ENCODE results near the gene CNTN4. TPM values are rescaled to one million over a fixed set of nuclear protein-coding genes. Genes with fewer than 3 reads are reported as not detected.
"Not testable (repeated sequence)": the region's sequence is repeated elsewhere in the genome, so short reads cannot be mapped to it uniquely, and the experiment has no call there.

The CNTN4 gene
- total RNA-seq, 4 donors from 2014 or later, result 47.7 to 106 (median 83.3) TPM

DNA sequence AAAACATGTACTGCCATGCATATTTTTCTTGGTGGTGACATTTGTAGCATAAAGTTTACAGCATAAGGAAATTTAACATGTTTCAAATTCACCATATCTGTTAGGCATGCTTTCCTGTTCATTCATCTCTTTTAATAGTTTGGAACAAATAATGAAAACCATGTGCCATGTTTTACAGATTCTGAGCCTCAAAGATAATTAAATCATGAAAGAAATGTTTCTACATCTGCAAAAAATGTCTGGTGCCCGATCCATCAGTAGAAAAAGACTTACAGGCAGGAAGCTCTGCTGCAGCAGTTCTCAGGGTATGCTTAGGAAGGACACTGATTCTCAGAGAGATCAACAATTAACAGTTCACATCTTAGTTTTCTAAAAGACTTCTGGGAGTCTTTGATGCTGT lies 695.3 kb downstream of the CNTN4 start:
- H3K4me3 ChIP-seq, result no peak overlapping the region
- WGBS, 2 donors, result 66 to 70% methylated on average over 1 of the region's 1 CpG

DNA sequence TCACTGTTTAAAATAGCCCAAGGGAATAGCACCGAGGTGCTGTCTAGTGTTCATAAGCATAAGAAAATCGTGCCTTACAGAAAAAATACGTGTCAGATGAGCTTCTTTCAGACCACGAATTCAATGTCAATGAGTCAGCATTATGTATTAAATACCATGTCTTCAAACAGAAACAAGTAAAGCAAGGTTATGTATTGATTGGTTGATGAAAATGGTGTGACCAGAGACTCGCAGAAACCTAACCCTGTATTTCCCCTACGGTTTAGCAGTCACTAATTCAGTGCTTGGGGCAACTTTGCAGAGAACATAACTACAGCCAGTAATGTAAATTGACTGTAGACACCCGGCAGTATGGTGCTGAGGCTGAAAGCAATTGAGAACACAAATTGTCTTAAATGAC lies 703.8 kb downstream of the CNTN4 start:
- Histone ChIP-seq H3K4me1 (no peaks in the 10 kb centered on the region), H3K36me3 (no peaks in the 10 kb centered on the region), H3K27me3 (no peaks in the 10 kb centered on the region), H3K4me3 (no peak overlapping the region), H3K27ac (no peak overlapping the region), H3K9me3 (no peaks in the 10 kb centered on the region)
- TF ChIP-seq POLR2A (IDR thresholded peaks at IDR 0.05) (no peak), EP300 (IDR thresholded peaks at IDR 0.05) (no peak)
- TF ChIP-seq, protein P1, sequence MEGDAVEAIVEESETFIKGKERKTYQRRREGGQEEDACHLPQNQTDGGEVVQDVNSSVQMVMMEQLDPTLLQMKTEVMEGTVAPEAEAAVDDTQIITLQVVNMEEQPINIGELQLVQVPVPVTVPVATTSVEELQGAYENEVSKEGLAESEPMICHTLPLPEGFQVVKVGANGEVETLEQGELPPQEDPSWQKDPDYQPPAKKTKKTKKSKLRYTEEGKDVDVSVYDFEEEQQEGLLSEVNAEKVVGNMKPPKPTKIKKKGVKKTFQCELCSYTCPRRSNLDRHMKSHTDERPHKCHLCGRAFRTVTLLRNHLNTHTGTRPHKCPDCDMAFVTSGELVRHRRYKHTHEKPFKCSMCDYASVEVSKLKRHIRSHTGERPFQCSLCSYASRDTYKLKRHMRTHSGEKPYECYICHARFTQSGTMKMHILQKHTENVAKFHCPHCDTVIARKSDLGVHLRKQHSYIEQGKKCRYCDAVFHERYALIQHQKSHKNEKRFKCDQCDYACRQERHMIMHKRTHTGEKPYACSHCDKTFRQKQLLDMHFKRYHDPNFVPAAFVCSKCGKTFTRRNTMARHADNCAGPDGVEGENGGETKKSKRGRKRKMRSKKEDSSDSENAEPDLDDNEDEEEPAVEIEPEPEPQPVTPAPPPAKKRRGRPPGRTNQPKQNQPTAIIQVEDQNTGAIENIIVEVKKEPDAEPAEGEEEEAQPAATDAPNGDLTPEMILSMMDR (IDR thresholded peaks at IDR 0.05), result no peak
- DNase-seq (ENCODE audit: low spot score in 2 of 2), result no peak
- 64 to 75% methylated on average over 7 of the region's 7 CpGs for whole genome bisulfite sequencing, 2 donors

More for the DNA sequence above, 695.3 kb downstream of the CNTN4 start:
- H3K27me3 ChIP-seq, result no peaks in the 10 kb centered on the region
- no peaks in the 10 kb centered on the region for H3K36me3 ChIP-seq
- no peak for TF ChIP-seq POLR2A (IDR thresholded peaks at IDR 0.05)
- TF ChIP-seq EP300 (IDR thresholded peaks at IDR 0.05), result no peak
- TF ChIP-seq, protein P1 (IDR thresholded peaks at IDR 0.05), result no peak
- no peaks in the 10 kb centered on the region for H3K4me1 ChIP-seq
- H3K27ac ChIP-seq, result no peak overlapping the region
- no peaks in the 10 kb centered on the region for H3K9me3 ChIP-seq
- DNase-seq (ENCODE audit: low spot score in 2 of 2), result no peak

DNA sequence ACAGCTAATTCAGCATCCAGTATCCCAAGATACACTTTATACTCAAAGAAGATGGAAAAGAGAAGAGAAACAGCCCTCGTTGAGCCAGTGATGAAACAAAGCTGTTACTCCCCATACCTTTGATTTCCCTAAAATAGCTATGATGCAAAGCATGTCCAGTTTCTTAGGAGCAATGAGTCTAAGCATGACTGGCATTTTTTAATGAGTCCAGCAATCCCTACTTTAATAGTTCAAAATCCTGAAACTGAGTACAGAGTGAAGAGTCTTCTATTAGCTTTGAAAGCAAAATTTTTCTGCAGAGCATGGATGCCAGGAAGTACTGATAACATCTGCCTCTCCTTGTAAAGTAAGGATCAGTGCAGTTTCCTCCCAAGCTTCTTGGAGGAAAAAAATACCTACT lies 708.8 kb downstream of the CNTN4 start:
- no peak overlapping the region for H3K27ac ChIP-seq
- H3K4me3 ChIP-seq, result no peak overlapping the region
- 43 to 65% methylated on average over 1 of the region's 1 CpG for WGBS, 2 donors
- no peaks in the 10 kb centered on the region for H3K27me3 ChIP-seq
- no peaks in the 10 kb centered on the region for H3K4me1 ChIP-seq
- no peaks in the 10 kb centered on the region for H3K9me3 ChIP-seq
- no peak for TF ChIP-seq EP300 (IDR thresholded peaks at IDR 0.05)
- TF ChIP-seq POLR2A (IDR thresholded peaks at IDR 0.05), result no peak
- TF ChIP-seq, protein P1 (IDR thresholded peaks at IDR 0.05), result no peak
- DNase-seq (ENCODE audit: low spot score in 2 of 2), result no peak
- H3K36me3 ChIP-seq, result no peaks in the 10 kb centered on the region

DNA sequence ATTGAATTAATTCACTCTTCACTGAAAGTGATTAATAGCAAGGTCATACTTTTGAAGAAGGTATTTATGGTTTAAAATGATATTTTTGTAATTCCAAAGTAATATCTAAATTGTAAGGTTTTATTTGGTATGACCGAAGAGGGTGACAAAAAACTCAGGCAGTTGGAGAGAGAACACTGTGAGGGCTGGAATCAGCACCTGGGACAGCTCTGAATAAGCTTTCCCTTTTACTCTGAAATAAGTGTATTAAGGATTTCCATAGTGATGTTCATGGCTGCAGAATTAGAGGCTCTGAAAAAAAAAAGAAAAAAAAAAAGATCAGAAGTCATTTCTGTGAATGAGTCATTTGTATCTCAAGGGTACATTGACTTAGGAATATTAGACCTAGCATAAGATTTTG lies 712.1 kb downstream of the CNTN4 start:
- H3K9me3 ChIP-seq, result no peaks in the 10 kb centered on the region

DNA sequence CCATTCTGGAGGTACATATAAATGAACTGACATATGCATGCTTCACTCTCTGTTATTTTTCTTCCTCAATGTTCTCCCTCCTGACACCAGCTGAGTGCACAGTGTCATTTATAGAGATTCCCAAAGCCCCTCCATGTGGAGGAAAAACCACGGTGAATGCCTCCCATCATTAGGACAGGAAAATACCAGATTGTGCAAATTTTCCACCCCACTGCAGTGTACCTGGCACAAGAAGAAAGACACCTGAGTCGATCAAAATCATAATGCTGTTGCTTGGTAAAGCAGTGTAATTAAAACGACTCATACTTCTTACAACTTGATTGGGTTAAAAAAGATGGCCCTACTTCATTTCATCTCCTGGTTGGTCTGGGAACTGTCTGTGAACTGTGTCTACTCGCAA lies 720.9 kb downstream of the CNTN4 start:
- no peak for DNase-seq (ENCODE audit: low spot score in 2 of 2)
- H3K27me3 ChIP-seq, result no peaks in the 10 kb centered on the region
- H3K36me3 ChIP-seq, result peaks cover 0 to 18% (median 0%) of the 10 kb centered on the region in 3 donors
- no peaks in the 10 kb centered on the region for H3K4me1 ChIP-seq
- no peaks in the 10 kb centered on the region for H3K9me3 ChIP-seq
- H3K27ac ChIP-seq, result no peak overlapping the region
- TF ChIP-seq POLR2A (IDR thresholded peaks at IDR 0.05), result no peak
- TF ChIP-seq EP300 (IDR thresholded peaks at IDR 0.05), result no peak
- TF ChIP-seq, protein P1 (IDR thresholded peaks at IDR 0.05), result no peak
- 94 to 96% methylated on average over 4 of the region's 4 CpGs for WGBS, 2 donors
- no peak overlapping the region for H3K4me3 ChIP-seq

More for the DNA sequence above, 712.1 kb downstream of the CNTN4 start:
- Histone ChIP-seq H3K4me3 (no peak overlapping the region), H3K36me3 (no peaks in the 10 kb centered on the region), H3K4me1 (no peaks in the 10 kb centered on the region), H3K27ac (no peak overlapping the region), H3K27me3 (no peaks in the 10 kb centered on the region)
- TF ChIP-seq EP300 (IDR thresholded peaks at IDR 0.05), result no peak
- TF ChIP-seq, protein P1 (IDR thresholded peaks at IDR 0.05), result no peak
- no peak for DNase-seq (ENCODE audit: low spot score in 2 of 2)
- WGBS, 2 donors, result 73 to 78% methylated on average over 1 of the region's 1 CpG

DNA sequence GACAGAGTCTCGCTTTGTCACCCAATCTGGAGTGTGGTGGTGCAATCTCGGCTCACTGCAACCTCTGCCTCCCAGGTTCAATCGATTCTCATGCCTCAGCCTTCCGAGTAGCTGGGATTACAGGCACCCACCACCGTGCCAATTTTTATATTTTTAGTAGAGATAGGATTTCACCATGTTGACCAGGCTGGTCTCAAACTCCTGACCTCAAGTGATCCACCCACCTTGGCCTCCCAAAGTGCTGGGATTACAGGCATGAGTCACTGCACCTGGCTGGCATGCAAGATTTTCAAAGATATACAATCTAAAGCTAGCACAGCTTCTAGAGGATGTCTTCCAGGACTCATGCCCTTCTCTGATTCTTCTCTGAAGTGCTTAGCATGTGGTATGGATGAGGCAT lies 722.3 kb downstream of the CNTN4 start:
- WGBS, 2 donors, result 90 to 93% methylated on average over 5 of the region's 5 CpGs
- peaks cover 0 to 18% (median 0%) of the 10 kb centered on the region in 3 donors for H3K36me3 ChIP-seq
- H3K27me3 ChIP-seq; H3K4me1 ChIP-seq; H3K4me3 ChIP-seq; DNase-seq (ENCODE audit: low spot score in 2 of 2); H3K9me3 ChIP-seq; H3K27ac ChIP-seq: not testable (repeated sequence)

Measured in tibial nerve (tissue), 4 donors.